ENCODE results near the gene SGIP1. TPM values are rescaled to one million over a fixed set of nuclear protein-coding genes. Genes with fewer than 3 reads are reported as not detected.
A peak's percentile ranks its signal among the peaks of the same experiment; 100 is the strongest.

SGIP1 gene
- total and polyA plus RNA-seq, 5 donors from 2014 or later, result not detected

DNA sequence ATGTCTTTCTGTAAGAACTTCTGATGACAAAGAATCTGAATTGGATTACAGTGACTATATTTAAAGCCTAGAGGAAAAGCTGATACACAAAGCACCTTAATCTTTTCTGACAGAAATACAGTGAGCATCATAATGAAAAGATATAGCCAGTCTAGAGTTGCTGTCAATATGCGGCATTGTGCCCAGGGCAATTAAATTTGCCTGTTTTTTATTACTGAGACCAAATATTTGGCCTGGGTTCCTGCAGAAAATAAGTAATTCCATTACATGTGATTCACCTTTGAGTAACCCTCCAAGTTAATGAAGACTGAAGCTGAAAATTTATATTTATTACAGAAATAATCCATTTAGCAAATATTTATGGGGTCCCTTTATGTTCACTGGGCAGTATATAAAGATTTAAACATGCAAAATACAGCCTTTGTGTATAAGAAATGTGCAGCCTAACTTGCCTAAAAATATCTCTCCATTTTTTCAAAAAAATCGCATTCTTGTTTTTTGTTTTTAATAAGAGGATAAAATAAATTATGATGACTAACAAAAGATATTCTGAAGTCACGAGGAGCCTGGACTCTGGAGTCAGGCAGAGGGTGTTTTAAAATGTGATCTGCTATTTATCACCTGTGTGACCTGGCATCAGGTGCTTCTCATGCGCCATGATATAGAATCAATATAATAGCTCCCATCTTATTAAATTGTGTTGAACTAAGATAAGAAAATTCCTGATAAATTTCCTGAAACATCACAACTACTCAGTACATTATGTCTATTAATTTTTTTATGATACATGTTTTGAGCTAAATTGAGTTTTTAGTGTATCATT is 83.6 kb downstream of the SGIP1 start:
- Mint-ChIP-seq H3K36me3 (no peaks in the 10 kb centered on the region), H3K27ac (no peak overlapping the region), H3K27me3 (peaks cover 4% of the 10 kb centered on the region), H3K4me1 (no peaks in the 10 kb centered on the region), H3K9me3 (peaks cover 0 to 3% (median 0%) of the 10 kb centered on the region in 7 donors), H3K4me3 (no peak overlapping the region)
- Histone ChIP-seq H3K27me3 (ENCODE audit: control insufficient read depth, insufficient read depth, low read length) (no peaks in the 10 kb centered on the region), H3K4me1 (ENCODE audit: control insufficient read depth, insufficient read depth, low read length, poor library complexity, severe bottlenecking) (no peaks in the 10 kb centered on the region), H3K27ac (ENCODE audit: insufficient read depth, low read length, poor library complexity, severe bottlenecking) (no peak overlapping the region), H3K36me3 (ENCODE audit: control insufficient read depth, insufficient read depth, low read length) (no peaks in the 10 kb centered on the region), H3K9me3 (ENCODE audit: control insufficient read depth in 2 of 2, low read length in 2 of 2) (no peaks in the 10 kb centered on the region), H3K4me3 (ENCODE audit: low read depth, low read length) (no peak overlapping the region)
- no peak for DNase-seq
- no peak for ATAC-seq (ENCODE audit: low read depth in 2 of 2)

DNA sequence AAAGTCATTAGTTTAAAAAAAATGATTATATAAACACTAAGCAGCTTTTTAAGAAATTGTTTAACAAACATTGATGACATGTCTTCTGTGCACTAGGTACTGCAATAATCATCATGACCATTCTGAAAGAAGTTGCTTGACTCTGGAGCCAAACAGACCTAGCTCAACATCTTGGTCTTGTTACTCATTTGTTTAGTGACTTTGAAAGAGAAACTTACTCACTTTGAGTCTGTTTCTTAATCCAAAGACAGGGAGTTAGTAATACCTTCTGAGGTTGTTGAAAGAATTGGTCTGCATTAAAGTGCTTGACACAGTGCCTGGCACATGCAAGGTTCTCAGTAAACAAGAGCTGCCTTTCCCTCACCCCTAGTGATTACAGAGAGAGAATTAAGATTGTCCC is 84.4 kb downstream of the SGIP1 start:
- Histone ChIP-seq H3K4me3 (ENCODE audit: low read depth, low read length) (no peak overlapping the region), H3K4me1 (ENCODE audit: control insufficient read depth, insufficient read depth, low read length, poor library complexity, severe bottlenecking) (no peaks in the 10 kb centered on the region), H3K27ac (ENCODE audit: insufficient read depth, low read length, poor library complexity, severe bottlenecking) (no peak overlapping the region), H3K9me3 (ENCODE audit: control insufficient read depth in 2 of 2, low read length in 2 of 2) (no peaks in the 10 kb centered on the region), H3K36me3 (ENCODE audit: control insufficient read depth, insufficient read depth, low read length) (no peaks in the 10 kb centered on the region), H3K27me3 (ENCODE audit: control insufficient read depth, insufficient read depth, low read length) (no peaks in the 10 kb centered on the region)
- DNase-seq (no peak), ATAC-seq (ENCODE audit: low read depth in 2 of 2) (no peak)
- no peaks in the 10 kb centered on the region for H3K4me1 Mint-ChIP-seq
- peaks cover 4% of the 10 kb centered on the region for H3K27me3 Mint-ChIP-seq
- peaks cover 0 to 3% (median 0%) of the 10 kb centered on the region in 7 donors for H3K9me3 Mint-ChIP-seq
- no peak overlapping the region for H3K4me3 Mint-ChIP-seq
- H3K36me3 Mint-ChIP-seq, result no peaks in the 10 kb centered on the region
- no peak overlapping the region for H3K27ac Mint-ChIP-seq

- Mint-ChIP-seq H3K9me3 (peaks cover 0 to 6% (median 1%) of the 10 kb centered on the region in 7 donors), H3K4me1 (no peaks in the 10 kb centered on the region), H3K36me3 (no peaks in the 10 kb centered on the region), H3K27ac (peak overlapping the region in 1 of 3 donors; percentile 16), H3K27me3 (no peaks in the 10 kb centered on the region), H3K4me3 (no peak overlapping the region)
- Histone ChIP-seq H3K27ac (ENCODE audit: insufficient read depth, low read length, poor library complexity, severe bottlenecking) (no peak overlapping the region), H3K9me3 (ENCODE audit: control insufficient read depth in 2 of 2, low read length in 2 of 2) (no peaks in the 10 kb centered on the region), H3K4me1 (ENCODE audit: control insufficient read depth, insufficient read depth, low read length, poor library complexity, severe bottlenecking) (no peaks in the 10 kb centered on the region), H3K36me3 (ENCODE audit: control insufficient read depth, insufficient read depth, low read length) (no peaks in the 10 kb centered on the region), H3K4me3 (ENCODE audit: low read depth, low read length) (no peak overlapping the region), H3K27me3 (ENCODE audit: control insufficient read depth, insufficient read depth, low read length) (no peaks in the 10 kb centered on the region)
- DNase-seq (no peak), ATAC-seq (ENCODE audit: low read depth in 2 of 2) (no peak)
Measured at GRCh38 chr1:66623812-66624211, 89.9 kb downstream of the SGIP1 start.

GRCh38 chr1:66624412-66625060 is 90.6 kb downstream of the SGIP1 start:
- Histone ChIP-seq H3K27ac (ENCODE audit: insufficient read depth, low read length, poor library complexity, severe bottlenecking) (no peak overlapping the region), H3K9me3 (ENCODE audit: control insufficient read depth in 2 of 2, low read length in 2 of 2) (no peaks in the 10 kb centered on the region), H3K36me3 (ENCODE audit: control insufficient read depth, insufficient read depth, low read length) (no peaks in the 10 kb centered on the region), H3K27me3 (ENCODE audit: control insufficient read depth, insufficient read depth, low read length) (no peaks in the 10 kb centered on the region), H3K4me3 (ENCODE audit: low read depth, low read length) (no peak overlapping the region), H3K4me1 (ENCODE audit: control insufficient read depth, insufficient read depth, low read length, poor library complexity, severe bottlenecking) (no peaks in the 10 kb centered on the region)
- H3K36me3 Mint-ChIP-seq, result no peaks in the 10 kb centered on the region
- ATAC-seq (ENCODE audit: low read depth in 2 of 2), result no peak
- H3K4me3 Mint-ChIP-seq, result no peak overlapping the region
- no peak for DNase-seq
- no peak overlapping the region for H3K27ac Mint-ChIP-seq
- no peaks in the 10 kb centered on the region for H3K27me3 Mint-ChIP-seq
- no peaks in the 10 kb centered on the region for H3K4me1 Mint-ChIP-seq
- H3K9me3 Mint-ChIP-seq, result peaks cover 0 to 5% (median 1%) of the 10 kb centered on the region in 7 donors

DNA sequence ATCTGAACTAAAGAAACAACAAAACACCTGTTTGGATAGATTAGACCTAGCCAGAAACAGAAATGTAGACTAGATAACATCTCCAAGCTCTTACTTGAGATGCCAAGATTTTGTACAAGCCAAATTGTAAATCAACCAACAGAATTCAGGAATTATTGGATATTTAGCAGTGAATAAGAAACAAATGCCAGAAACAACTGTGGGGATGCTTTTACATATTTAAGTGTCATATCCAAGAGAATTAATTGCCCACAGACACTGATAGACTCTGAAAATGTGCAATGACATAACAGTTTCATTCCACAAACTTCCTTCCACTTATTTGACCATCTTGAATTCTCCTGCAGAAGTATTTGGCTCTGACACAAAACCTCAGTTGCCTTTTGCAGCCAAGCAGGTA is 92.3 kb downstream of the SGIP1 start:
- H3K27ac Mint-ChIP-seq, result no peak overlapping the region

GRCh38 chr1:66628926-66629325 is 95.0 kb downstream of the SGIP1 start:
- no peaks in the 10 kb centered on the region for H3K4me1 Mint-ChIP-seq
- peaks cover 0 to 5% (median 0%) of the 10 kb centered on the region in 7 donors for H3K9me3 Mint-ChIP-seq

More for the DNA sequence above, 92.3 kb downstream of the SGIP1 start:
- no peak overlapping the region for H3K4me3 ChIP-seq (ENCODE audit: low read depth, low read length)
- H3K4me1 ChIP-seq (ENCODE audit: control insufficient read depth, insufficient read depth, low read length, poor library complexity, severe bottlenecking), result no peaks in the 10 kb centered on the region
- no peaks in the 10 kb centered on the region for H3K4me1 Mint-ChIP-seq
- no peaks in the 10 kb centered on the region for H3K36me3 Mint-ChIP-seq
- H3K27me3 ChIP-seq (ENCODE audit: control insufficient read depth, insufficient read depth, low read length), result no peaks in the 10 kb centered on the region
- no peaks in the 10 kb centered on the region for H3K9me3 ChIP-seq (ENCODE audit: control insufficient read depth in 2 of 2, low read length in 2 of 2)
- ATAC-seq (ENCODE audit: low read depth in 2 of 2) (no peak), DNase-seq (no peak)
- H3K27ac ChIP-seq (ENCODE audit: insufficient read depth, low read length, poor library complexity, severe bottlenecking), result no peak overlapping the region
- no peaks in the 10 kb centered on the region for H3K36me3 ChIP-seq (ENCODE audit: control insufficient read depth, insufficient read depth, low read length)
- H3K4me3 Mint-ChIP-seq, result no peak overlapping the region
- peaks cover 0 to 5% (median 0%) of the 10 kb centered on the region in 7 donors for H3K9me3 Mint-ChIP-seq
- H3K27me3 Mint-ChIP-seq, result no peaks in the 10 kb centered on the region

DNA sequence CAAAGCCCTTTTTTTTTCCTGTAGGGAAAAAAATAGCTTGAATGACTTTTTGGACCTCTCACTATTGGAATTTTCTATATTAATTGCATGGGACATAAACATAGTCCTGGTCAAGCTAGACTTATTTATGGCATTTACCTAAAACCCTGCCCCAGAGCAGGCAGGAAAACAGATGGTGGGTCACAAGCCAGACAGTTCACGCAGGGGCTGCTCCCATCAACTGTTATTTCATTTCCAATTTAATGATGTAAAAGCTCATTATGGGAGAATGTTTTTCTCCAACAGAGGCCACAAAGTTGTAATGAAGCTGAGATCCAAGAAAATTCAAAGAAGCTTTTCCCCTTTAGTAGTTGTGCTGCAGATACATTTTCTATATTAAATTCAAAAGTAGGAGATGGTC is 99.2 kb downstream of the SGIP1 start:
- H3K36me3 ChIP-seq (ENCODE audit: control insufficient read depth, insufficient read depth, low read length), result no peaks in the 10 kb centered on the region
- DNase-seq (no peak), ATAC-seq (ENCODE audit: low read depth in 2 of 2) (no peak)
- no peaks in the 10 kb centered on the region for H3K27me3 Mint-ChIP-seq
- no peaks in the 10 kb centered on the region for H3K4me1 Mint-ChIP-seq
- no peaks in the 10 kb centered on the region for H3K36me3 Mint-ChIP-seq
- H3K9me3 Mint-ChIP-seq, result no peaks in the 10 kb centered on the region
- H3K4me3 Mint-ChIP-seq, result no peak overlapping the region
- no peak overlapping the region for H3K27ac ChIP-seq (ENCODE audit: insufficient read depth, low read length, poor library complexity, severe bottlenecking)
- H3K27ac Mint-ChIP-seq, result no peak overlapping the region
- no peaks in the 10 kb centered on the region for H3K9me3 ChIP-seq (ENCODE audit: control insufficient read depth in 2 of 2, low read length in 2 of 2)
- H3K4me3 ChIP-seq (ENCODE audit: low read depth, low read length), result no peak overlapping the region
- H3K27me3 ChIP-seq (ENCODE audit: control insufficient read depth, insufficient read depth, low read length), result no peaks in the 10 kb centered on the region
- H3K4me1 ChIP-seq (ENCODE audit: control insufficient read depth, insufficient read depth, low read length, poor library complexity, severe bottlenecking), result no peaks in the 10 kb centered on the region

More at GRCh38 chr1:66628926-66629325, 95.0 kb downstream of the SGIP1 start:
- Histone ChIP-seq H3K4me1 (ENCODE audit: control insufficient read depth, insufficient read depth, low read length, poor library complexity, severe bottlenecking) (no peaks in the 10 kb centered on the region), H3K27me3 (ENCODE audit: control insufficient read depth, insufficient read depth, low read length) (no peaks in the 10 kb centered on the region), H3K27ac (ENCODE audit: insufficient read depth, low read length, poor library complexity, severe bottlenecking) (no peak overlapping the region), H3K36me3 (ENCODE audit: control insufficient read depth, insufficient read depth, low read length) (no peaks in the 10 kb centered on the region), H3K4me3 (ENCODE audit: low read depth, low read length) (no peak overlapping the region), H3K9me3 (ENCODE audit: control insufficient read depth in 2 of 2, low read length in 2 of 2) (no peaks in the 10 kb centered on the region)
- ATAC-seq (ENCODE audit: low read depth in 2 of 2), result no peak
- H3K27ac Mint-ChIP-seq, result no peak overlapping the region
- no peak for DNase-seq
- H3K27me3 Mint-ChIP-seq, result no peaks in the 10 kb centered on the region
- H3K4me3 Mint-ChIP-seq, result no peak overlapping the region
- no peaks in the 10 kb centered on the region for H3K36me3 Mint-ChIP-seq

Measured in CD4-positive, CD25-positive, alpha-beta regulatory T cell (primary cell).